GM23338 (cell line): Measurements from ENCODE around the gene AZU1. TPM values are rescaled to one million over a fixed set of nuclear protein-coding genes. Genes with fewer than 3 reads are reported as not detected.
A peak's percentile ranks its signal among the peaks of the same experiment; 100 is the strongest.

Experiments used
- ATAC-seq: fragments of 200-7000 bp; cut with Tn5 transposase; 3 replicates; pipeline ENCODE4 v1.9.1; 2020
- DNase-seq: peaks from one replicate; pipeline ENCODE4 v3.0.0-alpha.2; 2015; ENCODE audit warnings: low spot score
- H2AFZ ChIP-seq: fragments of 200-600 bp; sonication (generic); 2 replicates; pipeline ENCODE4 v1.8.0; 2016; ENCODE audit warnings: antibody characterized with exemption, mild to moderate bottlenecking, moderate library complexity
- H3F3A ChIP-seq: fragments of 200-600 bp; sonication (generic); replicated peaks from 2 replicates; pipeline ENCODE4 v1.8.0; 2017; ENCODE audit warnings: antibody characterized with exemption, mixed run types, low read depth
- H3K27ac ChIP-seq: fragments of 200-600 bp; sonication (generic); 2 replicates; pipeline ENCODE4 v1.6.1; 2016; ENCODE audit warnings: low read depth
- H3K27me3 ChIP-seq: fragments of 200-600 bp; sonication (generic); 2 replicates; pipeline ENCODE4 v1.8.0; 2016; ENCODE audit warnings: mild to moderate bottlenecking, mixed run types, moderate library complexity; ENCODE audit not compliant: insufficient read depth
- H3K36me3 ChIP-seq: fragments of 200-600 bp; sonication (generic); 2 replicates; pipeline ENCODE4 v1.8.0; 2016; ENCODE audit warnings: mild to moderate bottlenecking; ENCODE audit not compliant: insufficient read depth
- H3K4me1 ChIP-seq: fragments of 200-600 bp; sonication (generic); 2 replicates; pipeline ENCODE4 v1.8.0; 2016; ENCODE audit warnings: mild to moderate bottlenecking, moderate library complexity; ENCODE audit not compliant: insufficient read depth
- H3K4me2 ChIP-seq: fragments of 200-600 bp; sonication (generic); 2 replicates; pipeline ENCODE4 v1.7.1; 2017; ENCODE audit warnings: mixed run types
- H3K4me3 ChIP-seq: fragments of 200-600 bp; sonication (generic); 2 replicates; pipeline ENCODE4 v1.6.1; 2016; ENCODE audit warnings: mixed run types
- H3K79me2 ChIP-seq: fragments of 200-600 bp; sonication (generic); replicated peaks from 2 replicates; pipeline ENCODE4 v1.8.0; 2017; ENCODE audit warnings: mild to moderate bottlenecking; ENCODE audit not compliant: insufficient read depth
- H3K9me2 ChIP-seq: fragments of 200-600 bp; sonication (generic); 2 replicates; pipeline ENCODE4 v1.8.0; 2017; ENCODE audit not compliant: insufficient read depth
- H4K20me1 ChIP-seq: fragments of 200-600 bp; sonication (generic); replicated peaks from 2 replicates; pipeline ENCODE4 v1.8.0; 2017; ENCODE audit warnings: mild to moderate bottlenecking; ENCODE audit not compliant: insufficient read depth
- H3K27ac Mint-ChIP-seq: 2 replicates; pipeline ENCODE4 v1.8.0; 2020; ENCODE audit warnings: inconsistent platforms, mild to moderate bottlenecking, moderate library complexity, mixed read lengths
- H3K27me3 Mint-ChIP-seq: 3 replicates; pipeline ENCODE4 v1.8.0; 2022; ENCODE audit warnings: low read depth, mild to moderate bottlenecking, moderate library complexity, mixed read lengths, inconsistent platforms; ENCODE audit not compliant: insufficient read depth, poor library complexity
- H3K36me3 Mint-ChIP-seq: 3 replicates; pipeline ENCODE4 v1.8.0; 2021; ENCODE audit warnings: low read depth, mild to moderate bottlenecking, inconsistent platforms, moderate library complexity, mixed read lengths
- H3K4me1 Mint-ChIP-seq: 3 replicates; pipeline ENCODE4 v1.8.0; 2020; ENCODE audit warnings: mild to moderate bottlenecking, inconsistent platforms, mixed read lengths
- H3K4me3 Mint-ChIP-seq: 3 replicates; pipeline ENCODE4 v1.8.0; 2021; ENCODE audit warnings: moderate library complexity, mild to moderate bottlenecking, inconsistent platforms, mixed read lengths
- H3K9me3 Mint-ChIP-seq: 3 replicates; pipeline ENCODE4 v1.8.0; 2020; ENCODE audit warnings: moderate library complexity, mild to moderate bottlenecking, inconsistent platforms, mixed read lengths
- CREB1 ChIP-seq: fragments of 250-450 bp; sonication (Bioruptor Pico); IDR thresholded peaks from 2 replicates; pipeline ENCODE4 v1.5.0; 2020; ENCODE audit warnings: low read depth, mild to moderate bottlenecking, moderate library complexity
- EZH2 ChIP-seq: fragments of 200-600 bp; sonication (generic); IDR thresholded peaks from one replicate; pipeline ENCODE4 v1.8.0; 2017; ENCODE audit warnings: antibody characterized with exemption, mild to moderate bottlenecking, low read depth; ENCODE audit not compliant: unreplicated experiment
- JUNB ChIP-seq: IDR thresholded peaks from one replicate; pipeline ENCODE4 v1.6.1; 2016; ENCODE audit warnings: antibody characterized with exemption; ENCODE audit not compliant: unreplicated experiment
- NANOG ChIP-seq: IDR thresholded peaks from 2 replicates; pipeline ENCODE4 v1.6.1; 2016; ENCODE audit warnings: antibody characterized with exemption, borderline replicate concordance
- POLR2AphosphoS5 ChIP-seq: IDR thresholded peaks from 2 replicates; pipeline ENCODE4 v1.6.1; 2016; ENCODE audit warnings: antibody characterized with exemption, low read depth
- STAT1 ChIP-seq: IDR thresholded peaks from one replicate; pipeline ENCODE4 v1.6.1; 2016; ENCODE audit warnings: antibody characterized with exemption; ENCODE audit not compliant: unreplicated experiment
- ZNF114 ChIP-seq: fragments of 250-450 bp; sonication (Bioruptor Pico); IDR thresholded peaks from 2 replicates; pipeline ENCODE4 v1.5.0; 2020; ENCODE audit warnings: mild to moderate bottlenecking, moderate library complexity
- ZNF331 ChIP-seq: fragments of 250-450 bp; sonication (Bioruptor Pico); IDR thresholded peaks from 2 replicates; pipeline ENCODE4 v1.5.0; 2020; ENCODE audit warnings: low read depth, mild to moderate bottlenecking, moderate library complexity
- polyA plus RNA-seq: library from polyadenylated mRNA; unstranded; fragments of >200 nt; fragmentation: Nextera tagmentation; extraction: Ambion mirVana; gene quantifications from 2 replicates; pipeline ENCODE4 v1.2.1, GENCODE V29; 2016
- total RNA-seq: library from RNA; depleted of rRNA; stranded (reverse); fragments of >200 nt; shearing (Covaris generic); gene quantifications from 2 replicates; pipeline ENCODE4 v1.2.3, GENCODE V29; 2014
- TF ChIP-seq, protein P1 (sequence below), 2 experiments: fragments of 200-600 bp in 1 of 2; sonication (generic) in 1 of 2; conservative IDR thresholded peaks; 2 replicates each; pipeline versions ENCODE4 v1.5.1 to v1.6.1; 2016 to 2017; ENCODE audit warnings: antibody characterized with exemption in 2 of 2, low read depth in 2 of 2, mild to moderate bottlenecking in 2 of 2, moderate library complexity in 1 of 2
- TF ChIP-seq, protein P2 (sequence below): fragments of 250-450 bp; sonication (Bioruptor Pico); IDR thresholded peaks from 2 replicates; pipeline ENCODE4 v1.5.0; 2020; ENCODE audit warnings: mild to moderate bottlenecking, moderate library complexity

The AZU1 gene
- total and polyA plus RNA-seq, 2 experiments from 2014 or later, result 0.78 to 1.4 TPM

DNA sequence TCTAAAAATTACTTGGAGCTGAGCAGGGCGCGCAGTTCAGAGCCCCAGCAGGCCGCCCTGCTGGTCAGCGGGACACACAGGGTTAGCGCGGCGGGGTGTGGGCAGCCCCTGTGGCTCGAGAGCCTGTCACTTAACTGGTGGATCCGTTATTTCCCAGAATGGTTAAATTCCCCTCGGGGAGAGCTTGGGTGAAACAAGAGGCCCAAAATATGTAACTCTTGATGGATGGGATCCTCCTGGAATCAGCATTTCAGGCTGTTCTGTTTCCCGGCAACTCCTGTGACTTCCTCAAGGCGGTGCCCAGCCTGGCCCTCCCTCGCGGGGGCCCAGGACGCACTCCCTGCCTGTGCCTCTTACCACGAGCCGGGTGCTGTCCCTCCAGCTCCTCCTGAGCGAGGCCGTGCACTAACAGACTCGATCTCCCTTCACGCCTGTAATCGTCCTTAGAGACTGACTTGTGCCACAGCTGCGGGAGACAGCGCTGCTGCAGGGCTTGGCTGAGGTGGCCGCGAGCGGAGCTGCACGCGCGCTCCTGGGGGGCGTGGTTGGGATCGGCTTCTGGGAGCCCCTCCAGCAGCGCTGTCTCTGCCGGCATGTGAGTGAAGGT, 20.7 kb upstream of the AZU1 start:
- Histone ChIP-seq H3F3A (peaks cover 79% of the 10 kb centered on the region), H4K20me1 (peaks cover 59% of the 10 kb centered on the region), H3K27me3 (no peaks in the 10 kb centered on the region), H3K4me3 (no peak overlapping the region), H3K36me3 (peaks cover 47% of the 10 kb centered on the region), H3K9me2 (no peaks in the 10 kb centered on the region), H3K4me1 (peaks cover 2% of the 10 kb centered on the region; the same call in 1 of the 2 replicates), H3K79me2 (peaks cover 62% of the 10 kb centered on the region), H3K27ac (peak overlapping the region; percentile 70), H2AFZ (no peak overlapping the region), H3K4me2 (no peak overlapping the region)
- Mint-ChIP-seq H3K9me3 (no peaks in the 10 kb centered on the region), H3K36me3 (peaks cover 83% of the 10 kb centered on the region), H3K4me1 (peaks cover 18% of the 10 kb centered on the region), H3K27ac (no peak overlapping the region), H3K4me3 (no peak overlapping the region; the same call in 2 of the 3 replicates), H3K27me3 (peaks cover 35% of the 10 kb centered on the region)
- peak; percentile 25 for DNase-seq
- no peak for TF ChIP-seq ZNF114
- TF ChIP-seq, protein P1, sequence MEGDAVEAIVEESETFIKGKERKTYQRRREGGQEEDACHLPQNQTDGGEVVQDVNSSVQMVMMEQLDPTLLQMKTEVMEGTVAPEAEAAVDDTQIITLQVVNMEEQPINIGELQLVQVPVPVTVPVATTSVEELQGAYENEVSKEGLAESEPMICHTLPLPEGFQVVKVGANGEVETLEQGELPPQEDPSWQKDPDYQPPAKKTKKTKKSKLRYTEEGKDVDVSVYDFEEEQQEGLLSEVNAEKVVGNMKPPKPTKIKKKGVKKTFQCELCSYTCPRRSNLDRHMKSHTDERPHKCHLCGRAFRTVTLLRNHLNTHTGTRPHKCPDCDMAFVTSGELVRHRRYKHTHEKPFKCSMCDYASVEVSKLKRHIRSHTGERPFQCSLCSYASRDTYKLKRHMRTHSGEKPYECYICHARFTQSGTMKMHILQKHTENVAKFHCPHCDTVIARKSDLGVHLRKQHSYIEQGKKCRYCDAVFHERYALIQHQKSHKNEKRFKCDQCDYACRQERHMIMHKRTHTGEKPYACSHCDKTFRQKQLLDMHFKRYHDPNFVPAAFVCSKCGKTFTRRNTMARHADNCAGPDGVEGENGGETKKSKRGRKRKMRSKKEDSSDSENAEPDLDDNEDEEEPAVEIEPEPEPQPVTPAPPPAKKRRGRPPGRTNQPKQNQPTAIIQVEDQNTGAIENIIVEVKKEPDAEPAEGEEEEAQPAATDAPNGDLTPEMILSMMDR (conservative IDR thresholded peaks at IDR 0.05; ENCODE audit: low read depth in 2 of 2), result peak in 1 of 2 experiments; percentile 18; a peak in 1 of 4 replicates
- no peak for ATAC-seq

DNA sequence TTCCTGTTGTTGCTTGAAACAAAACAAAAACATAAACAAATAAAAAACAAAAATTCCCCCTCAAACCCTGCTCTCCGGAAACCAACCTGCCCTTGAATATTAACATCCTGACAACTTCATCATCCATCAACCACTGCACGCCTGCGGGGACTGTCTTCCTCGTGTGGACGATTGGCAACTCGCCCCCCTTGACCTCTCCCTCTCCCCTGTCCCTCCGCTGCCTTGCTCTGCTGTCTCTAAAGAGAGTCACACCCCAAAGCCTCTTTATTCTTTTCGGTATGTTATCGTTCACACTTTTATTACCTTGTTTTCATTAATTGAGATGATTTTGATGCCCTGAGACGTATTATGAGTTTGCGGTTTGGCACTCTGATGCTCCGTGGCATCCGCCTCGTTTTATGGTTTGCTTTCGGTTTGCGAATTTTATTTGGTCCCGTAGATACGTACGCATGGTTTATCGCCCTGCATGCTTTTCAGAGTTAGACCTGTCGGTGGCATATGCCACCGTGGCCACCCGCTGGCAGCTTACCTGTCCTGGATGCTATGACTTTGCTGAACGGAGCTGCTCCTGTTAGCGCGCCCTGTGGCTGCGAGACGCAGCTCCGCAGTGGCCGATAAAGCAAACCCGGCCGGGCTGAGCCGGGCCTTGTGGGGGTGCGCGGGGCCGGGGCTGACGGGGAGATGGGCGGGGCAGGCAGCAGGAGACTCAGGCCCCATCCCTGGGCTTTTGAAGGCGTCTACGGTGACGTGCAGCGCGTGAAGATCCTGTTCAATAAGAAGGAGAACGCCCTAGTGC, 19.8 kb upstream of the AZU1 start:
- H3K27me3 Mint-ChIP-seq, result peaks cover 37% of the 10 kb centered on the region
- Histone ChIP-seq H3K4me3 (no peak overlapping the region), H3K4me2 (no peak overlapping the region), H3K9me2 (no peaks in the 10 kb centered on the region), H3F3A (peaks cover 78% of the 10 kb centered on the region), H3K27ac (peak overlapping the region; percentile 70), H2AFZ (no peak overlapping the region), H3K36me3 (peaks cover 50% of the 10 kb centered on the region), H4K20me1 (peaks cover 54% of the 10 kb centered on the region), H3K79me2 (peaks cover 53% of the 10 kb centered on the region), H3K4me1 (no peaks in the 10 kb centered on the region; the same call in 1 of the 2 replicates), H3K27me3 (no peaks in the 10 kb centered on the region)
- H3K4me3 Mint-ChIP-seq, result peak overlapping the region; percentile 9; the same call in 1 of the 3 replicates
- peak overlapping the region; percentile 9; the same call in 1 of the 2 replicates for H3K27ac Mint-ChIP-seq
- H3K4me1 Mint-ChIP-seq, result peaks cover 9% of the 10 kb centered on the region
- DNase-seq (no peak), ATAC-seq (no peak)
- H3K9me3 Mint-ChIP-seq, result no peaks in the 10 kb centered on the region
- peaks cover 76% of the 10 kb centered on the region for H3K36me3 Mint-ChIP-seq
- TF ChIP-seq POLR2AphosphoS5 (no peak), CREB1 (CRISPR knock-in tag) (no peak), JUNB (no peak), NANOG (no peak), STAT1 (no peak), ZNF331 (CRISPR knock-in tag) (no peak), EZH2 (no peak)
- TF ChIP-seq, protein P2, sequence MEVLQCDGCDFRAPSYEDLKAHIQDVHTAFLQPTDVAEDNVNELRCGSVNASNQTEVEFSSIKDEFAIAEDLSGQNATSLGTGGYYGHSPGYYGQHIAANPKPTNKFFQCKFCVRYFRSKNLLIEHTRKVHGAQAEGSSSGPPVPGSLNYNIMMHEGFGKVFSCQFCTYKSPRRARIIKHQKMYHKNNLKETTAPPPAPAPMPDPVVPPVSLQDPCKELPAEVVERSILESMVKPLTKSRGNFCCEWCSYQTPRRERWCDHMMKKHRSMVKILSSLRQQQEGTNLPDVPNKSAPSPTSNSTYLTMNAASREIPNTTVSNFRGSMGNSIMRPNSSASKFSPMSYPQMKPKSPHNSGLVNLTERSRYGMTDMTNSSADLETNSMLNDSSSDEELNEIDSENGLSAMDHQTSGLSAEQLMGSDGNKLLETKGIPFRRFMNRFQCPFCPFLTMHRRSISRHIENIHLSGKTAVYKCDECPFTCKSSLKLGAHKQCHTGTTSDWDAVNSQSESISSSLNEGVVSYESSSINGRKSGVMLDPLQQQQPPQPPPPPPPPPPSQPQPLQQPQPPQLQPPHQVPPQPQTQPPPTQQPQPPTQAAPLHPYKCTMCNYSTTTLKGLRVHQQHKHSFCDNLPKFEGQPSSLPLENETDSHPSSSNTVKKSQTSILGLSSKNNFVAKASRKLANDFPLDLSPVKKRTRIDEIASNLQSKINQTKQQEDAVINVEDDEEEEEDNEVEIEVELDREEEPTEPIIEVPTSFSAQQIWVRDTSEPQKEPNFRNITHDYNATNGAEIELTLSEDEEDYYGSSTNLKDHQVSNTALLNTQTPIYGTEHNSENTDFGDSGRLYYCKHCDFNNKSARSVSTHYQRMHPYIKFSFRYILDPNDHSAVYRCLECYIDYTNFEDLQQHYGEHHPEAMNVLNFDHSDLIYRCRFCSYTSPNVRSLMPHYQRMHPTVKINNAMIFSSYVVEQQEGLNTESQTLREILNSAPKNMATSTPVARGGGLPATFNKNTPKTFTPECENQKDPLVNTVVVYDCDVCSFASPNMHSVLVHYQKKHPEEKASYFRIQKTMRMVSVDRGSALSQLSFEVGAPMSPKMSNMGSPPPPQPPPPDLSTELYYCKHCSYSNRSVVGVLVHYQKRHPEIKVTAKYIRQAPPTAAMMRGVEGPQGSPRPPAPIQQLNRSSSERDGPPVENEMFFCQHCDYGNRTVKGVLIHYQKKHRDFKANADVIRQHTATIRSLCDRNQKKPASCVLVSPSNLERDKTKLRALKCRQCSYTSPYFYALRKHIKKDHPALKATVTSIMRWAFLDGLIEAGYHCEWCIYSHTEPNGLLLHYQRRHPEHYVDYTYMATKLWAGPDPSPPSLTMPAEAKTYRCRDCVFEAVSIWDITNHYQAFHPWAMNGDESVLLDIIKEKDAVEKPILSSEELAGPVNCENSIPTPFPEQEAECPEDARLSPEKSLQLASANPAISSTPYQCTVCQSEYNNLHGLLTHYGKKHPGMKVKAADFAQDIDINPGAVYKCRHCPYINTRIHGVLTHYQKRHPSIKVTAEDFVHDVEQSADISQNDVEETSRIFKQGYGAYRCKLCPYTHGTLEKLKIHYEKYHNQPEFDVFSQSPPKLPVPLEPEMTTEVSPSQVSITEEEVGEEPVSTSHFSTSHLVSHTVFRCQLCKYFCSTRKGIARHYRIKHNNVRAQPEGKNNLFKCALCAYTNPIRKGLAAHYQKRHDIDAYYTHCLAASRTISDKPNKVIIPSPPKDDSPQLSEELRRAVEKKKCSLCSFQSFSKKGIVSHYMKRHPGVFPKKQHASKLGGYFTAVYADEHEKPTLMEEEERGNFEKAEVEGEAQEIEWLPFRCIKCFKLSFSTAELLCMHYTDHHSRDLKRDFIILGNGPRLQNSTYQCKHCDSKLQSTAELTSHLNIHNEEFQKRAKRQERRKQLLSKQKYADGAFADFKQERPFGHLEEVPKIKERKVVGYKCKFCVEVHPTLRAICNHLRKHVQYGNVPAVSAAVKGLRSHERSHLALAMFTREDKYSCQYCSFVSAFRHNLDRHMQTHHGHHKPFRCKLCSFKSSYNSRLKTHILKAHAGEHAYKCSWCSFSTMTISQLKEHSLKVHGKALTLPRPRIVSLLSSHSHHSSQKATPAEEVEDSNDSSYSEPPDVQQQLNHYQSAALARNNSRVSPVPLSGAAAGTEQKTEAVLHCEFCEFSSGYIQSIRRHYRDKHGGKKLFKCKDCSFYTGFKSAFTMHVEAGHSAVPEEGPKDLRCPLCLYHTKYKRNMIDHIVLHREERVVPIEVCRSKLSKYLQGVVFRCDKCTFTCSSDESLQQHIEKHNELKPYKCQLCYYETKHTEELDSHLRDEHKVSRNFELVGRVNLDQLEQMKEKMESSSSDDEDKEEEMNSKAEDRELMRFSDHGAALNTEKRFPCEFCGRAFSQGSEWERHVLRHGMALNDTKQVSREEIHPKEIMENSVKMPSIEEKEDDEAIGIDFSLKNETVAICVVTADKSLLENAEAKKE (CRISPR knock-in tag), result no peak
- TF ChIP-seq, protein P1 (conservative IDR thresholded peaks at IDR 0.05; ENCODE audit: low read depth in 2 of 2), result no peak
